A673 (cell line): Measurements from ENCODE around the gene TCERG1L. TPM values are rescaled to one million over a fixed set of nuclear protein-coding genes. Genes with fewer than 3 reads are reported as not detected.

Experiments used
- BruUV-seq: library from RNA; stranded (reverse); fragments of 400-500 nt; replicated peaks from 2 replicates; lab custom pipeline; 2021; lab: Mats Ljungman, UMichigan
- CTCF ChIA-PET: fragments of 300-600 bp; sonication (Branson Sonifier 250); formaldehyde crosslinking; loops from one replicate; lab custom pipeline; 2022; ENCODE audit warnings: antibody characterized with exemption; lab: Charles Lee
- POLR2A ChIA-PET: fragments of 300-600 bp; sonication (Branson Sonifier 250); formaldehyde crosslinking; loops from one replicate; lab custom pipeline; 2022; ENCODE audit warnings: antibody characterized with exemption; ENCODE audit not compliant: low non-redundant PET; lab: Charles Lee
- DNase-seq: peaks from one replicate; pipeline ENCODE4 v3.0.0-alpha.2; 2015; ENCODE audit warnings: low spot score
- H3K27ac ChIP-seq: fragments of 200-600 bp; sonication (generic); 2 replicates; pipeline ENCODE4 v1.5.1; 2016; ENCODE audit warnings: mixed run types, low read depth, mild to moderate bottlenecking, mixed read lengths, antibody characterized with exemption, low read length; ENCODE audit not compliant: poor library complexity, severe bottlenecking
- H3K27me3 ChIP-seq: fragments of 200-600 bp; sonication (generic); replicated peaks from 2 replicates; pipeline ENCODE4 v1.6.1; 2017; ENCODE audit warnings: mixed run types, low read depth, mild to moderate bottlenecking, mixed read lengths, antibody characterized with exemption, low read length; ENCODE audit not compliant: insufficient read depth, poor library complexity
- H3K36me3 ChIP-seq: fragments of 200-600 bp; sonication (generic); 2 replicates; pipeline ENCODE4 v1.6.1; 2016; ENCODE audit warnings: mixed run types, mild to moderate bottlenecking, mixed read lengths, antibody characterized with exemption, low read length; ENCODE audit not compliant: insufficient read depth, poor library complexity, severe bottlenecking
- H3K4me1 ChIP-seq: fragments of 200-600 bp; sonication (generic); 2 replicates; pipeline ENCODE4 v1.6.1; 2017; ENCODE audit warnings: mixed run types, mild to moderate bottlenecking, mixed read lengths, antibody characterized with exemption, low read length; ENCODE audit not compliant: insufficient read depth, poor library complexity, severe bottlenecking
- H3K4me3 ChIP-seq: fragments of 200-600 bp; sonication (generic); 2 replicates; pipeline ENCODE4 v1.5.1; 2016; ENCODE audit warnings: low read depth, mixed run types, mild to moderate bottlenecking, mixed read lengths, low read length; ENCODE audit not compliant: poor library complexity, severe bottlenecking
- H3K9me3 ChIP-seq: fragments of 200-600 bp; sonication (generic); 2 replicates; pipeline ENCODE4 v1.6.1; 2016; ENCODE audit warnings: mixed run types, low read depth, mild to moderate bottlenecking, mixed read lengths, antibody characterized with exemption, low read length; ENCODE audit not compliant: poor library complexity, severe bottlenecking
- CTCF ChIP-seq: fragments of 300-800, 200-600 bp; sonication (generic); conservative IDR thresholded peaks from 2 replicates; pipeline ENCODE4 v1.5.1; 2017; ENCODE audit warnings: low read depth, mild to moderate bottlenecking, antibody characterized with exemption, low read length, moderate library complexity, mixed read lengths
- EZH2 ChIP-seq: fragments of 200-600 bp; sonication (generic); IDR thresholded peaks from 2 replicates; pipeline ENCODE4 v1.6.1; 2017; ENCODE audit warnings: borderline replicate concordance, low read depth, mild to moderate bottlenecking, mixed read lengths, antibody characterized with exemption, low read length; ENCODE audit not compliant: poor library complexity, severe bottlenecking
- intact Hi-C: fragments of 100-400 bp; cut with micrococcal nuclease; formaldehyde crosslinking; loops from one replicate; pipeline ENCODE4 v1.10.0; 2022; ENCODE audit not compliant: unreplicated experiment
- total RNA-seq: library from RNA; stranded (reverse); gene quantifications from 2 replicates; pipeline ENCODE4 v1.2.3, GENCODE V29; 2021

TCERG1L gene
- total RNA-seq, 1 experiment from 2014 or later: 16.3 TPM

DNA sequence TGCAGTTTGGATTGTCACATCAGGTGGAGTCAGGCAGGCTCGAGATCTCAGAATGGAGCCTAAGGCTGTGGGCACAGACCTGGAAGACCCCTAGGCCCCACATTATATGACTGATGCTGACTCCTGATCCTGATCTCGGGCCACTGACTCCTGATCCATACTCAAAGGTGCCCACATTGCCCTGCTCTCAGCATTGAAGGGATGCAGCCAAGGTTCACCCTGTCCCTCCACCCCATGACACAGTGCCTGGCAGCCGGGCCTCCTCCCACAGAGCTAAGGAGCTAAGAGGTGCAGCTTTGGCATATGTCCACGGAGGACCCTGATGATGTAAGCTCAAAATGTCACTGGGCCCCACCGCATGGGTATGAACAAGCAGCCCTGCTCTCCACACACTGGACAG, 36.6 kb downstream of the TCERG1L start:
- Histone ChIP-seq H3K27me3 (no peaks in the 10 kb centered on the region), H3K4me3 (no peak overlapping the region), H3K4me1 (no peaks in the 10 kb centered on the region), H3K9me3 (no peaks in the 10 kb centered on the region), H3K27ac (no peak overlapping the region), H3K36me3 (peaks cover 11% of the 10 kb centered on the region)
- no TSS peak for BruUV-seq
- ChIA-PET CTCF (no interaction called here), POLR2A (no interaction called here)
- DNase-seq: no peak
- intact Hi-C loops: no loop called here
- no peak for TF ChIP-seq CTCF
- no peak for TF ChIP-seq EZH2

DNA sequence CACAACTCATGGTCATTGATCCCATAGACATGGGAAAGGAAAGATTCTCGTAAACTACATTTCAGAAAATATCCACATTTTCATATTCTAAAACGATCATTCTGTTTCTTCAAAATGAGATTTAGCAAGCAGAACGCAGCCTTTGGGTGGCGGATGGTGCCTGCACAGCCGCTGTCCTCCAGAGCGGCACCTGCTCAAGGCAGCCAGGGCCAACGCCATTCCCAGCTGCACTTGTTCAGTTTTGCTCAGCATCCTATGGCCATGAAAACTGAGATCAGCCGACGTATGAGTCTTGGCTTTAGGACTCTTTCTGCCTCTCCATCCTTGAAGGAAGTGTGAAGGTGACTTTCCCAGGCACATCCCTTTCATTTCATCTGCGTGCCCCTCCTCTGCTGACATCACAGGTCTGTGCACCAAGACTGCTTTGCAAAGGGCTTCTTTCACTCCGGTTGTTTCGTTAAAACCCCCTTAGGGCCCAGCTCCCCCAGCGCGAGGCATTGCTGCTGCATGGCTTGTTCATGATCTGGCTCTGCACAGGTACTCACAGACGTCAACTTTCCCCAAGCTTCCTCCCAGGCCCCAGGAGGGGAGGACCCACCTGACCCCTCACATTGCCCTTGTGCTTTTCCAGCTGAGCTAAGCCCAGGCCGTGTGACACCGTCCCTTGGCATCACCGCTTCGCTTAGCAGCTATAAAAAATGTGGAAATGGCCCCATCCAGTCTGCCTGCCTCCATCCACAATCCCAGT, 37.2 kb downstream of the TCERG1L start:
- ChIA-PET CTCF (no interaction called here), POLR2A (no interaction called here)
- no peak overlapping the region for H3K4me3 ChIP-seq
- H3K27ac ChIP-seq: no peak overlapping the region
- DNase-seq: no peak
- peaks cover 11% of the 10 kb centered on the region for H3K36me3 ChIP-seq
- H3K27me3 ChIP-seq: no peaks in the 10 kb centered on the region
- intact Hi-C loops: no loop called here
- H3K9me3 ChIP-seq: no peaks in the 10 kb centered on the region
- no peak for TF ChIP-seq CTCF
- no peak for TF ChIP-seq EZH2
- no peaks in the 10 kb centered on the region for H3K4me1 ChIP-seq
- no TSS peak for BruUV-seq

- intact Hi-C loops: no loop called here
- H3K27ac ChIP-seq: no peak overlapping the region
- H3K36me3 ChIP-seq: peaks cover 11% of the 10 kb centered on the region
- no peak for DNase-seq
- ChIA-PET POLR2A (no interaction called here), CTCF (no interaction called here)
- no peak overlapping the region for H3K4me3 ChIP-seq
- H3K9me3 ChIP-seq: no peaks in the 10 kb centered on the region
- no TSS peak for BruUV-seq
- no peaks in the 10 kb centered on the region for H3K4me1 ChIP-seq
- TF ChIP-seq EZH2 (no peak), CTCF (no peak)
- H3K27me3 ChIP-seq: no peaks in the 10 kb centered on the region
Observed at GRCh38 chr10:131273476-131273875, 38.0 kb downstream of the TCERG1L start.
